ENCODE measurements around the gene ABCA4.

DNA sequence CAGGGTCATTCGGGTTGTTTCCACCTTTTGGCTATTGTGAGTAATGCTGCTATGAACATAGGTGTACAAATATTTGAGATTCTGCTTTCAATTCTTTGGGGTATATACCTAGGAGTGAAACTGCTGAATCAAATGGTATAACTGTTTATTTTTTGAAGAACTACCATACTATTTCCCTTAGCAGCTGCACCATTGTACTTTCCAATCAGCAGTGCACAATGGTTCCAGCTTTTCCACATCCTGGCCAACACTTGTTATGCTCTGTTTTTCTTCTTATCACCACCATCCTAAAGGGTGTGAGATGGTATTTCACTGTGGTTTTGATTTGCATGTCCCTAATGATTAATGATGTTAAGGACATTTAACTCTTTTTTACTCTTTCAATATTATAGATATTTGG is 3.6 kb upstream of the ABCA4 start:
- TF ChIP-seq POLR2AphosphoS5 (IDR thresholded peaks at IDR 0.05; ENCODE audit: insufficient read depth in 1 of 2, low read depth in 1 of 2) (no peak), POLR2A (IDR thresholded peaks at IDR 0.05) (no peak)
- TF ChIP-seq, protein P1, sequence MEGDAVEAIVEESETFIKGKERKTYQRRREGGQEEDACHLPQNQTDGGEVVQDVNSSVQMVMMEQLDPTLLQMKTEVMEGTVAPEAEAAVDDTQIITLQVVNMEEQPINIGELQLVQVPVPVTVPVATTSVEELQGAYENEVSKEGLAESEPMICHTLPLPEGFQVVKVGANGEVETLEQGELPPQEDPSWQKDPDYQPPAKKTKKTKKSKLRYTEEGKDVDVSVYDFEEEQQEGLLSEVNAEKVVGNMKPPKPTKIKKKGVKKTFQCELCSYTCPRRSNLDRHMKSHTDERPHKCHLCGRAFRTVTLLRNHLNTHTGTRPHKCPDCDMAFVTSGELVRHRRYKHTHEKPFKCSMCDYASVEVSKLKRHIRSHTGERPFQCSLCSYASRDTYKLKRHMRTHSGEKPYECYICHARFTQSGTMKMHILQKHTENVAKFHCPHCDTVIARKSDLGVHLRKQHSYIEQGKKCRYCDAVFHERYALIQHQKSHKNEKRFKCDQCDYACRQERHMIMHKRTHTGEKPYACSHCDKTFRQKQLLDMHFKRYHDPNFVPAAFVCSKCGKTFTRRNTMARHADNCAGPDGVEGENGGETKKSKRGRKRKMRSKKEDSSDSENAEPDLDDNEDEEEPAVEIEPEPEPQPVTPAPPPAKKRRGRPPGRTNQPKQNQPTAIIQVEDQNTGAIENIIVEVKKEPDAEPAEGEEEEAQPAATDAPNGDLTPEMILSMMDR (IDR thresholded peaks at IDR 0.05): no peak
